Trophoblast cell (in vitro differentiated cells and primary cell): ENCODE measurements around the gene CCDC192.

Source experiments
- DNase-seq, 2 donors: peaks; one replicate each; pipeline ENCODE4 v3.0.0-alpha.2; 2016
- H2AFZ ChIP-seq: 2 replicates; pipeline ENCODE4 v1.6.1; 2013; ENCODE audit warnings: low read length, moderate library complexity, mild to moderate bottlenecking; ENCODE audit not compliant: insufficient read depth, poor library complexity
- H2AK5ac ChIP-seq: 2 replicates; pipeline ENCODE4 v1.6.1; 2013; ENCODE audit warnings: mild to moderate bottlenecking, low read length
- H2BK120ac ChIP-seq: 2 replicates; pipeline ENCODE4 v1.6.1; 2013; ENCODE audit warnings: low read length, mild to moderate bottlenecking, moderate library complexity; ENCODE audit not compliant: insufficient read depth, poor library complexity
- H2BK12ac ChIP-seq: 2 replicates; pipeline ENCODE4 v1.6.1; 2013; ENCODE audit warnings: mild to moderate bottlenecking, low read length, moderate library complexity
- H2BK5ac ChIP-seq: 2 replicates; pipeline ENCODE4 v1.6.1; 2013; ENCODE audit warnings: low read length, low read depth, moderate library complexity, mild to moderate bottlenecking; ENCODE audit not compliant: poor library complexity
- H3K14ac ChIP-seq: 2 replicates; pipeline ENCODE4 v1.6.1; 2013; ENCODE audit warnings: mild to moderate bottlenecking, low read length
- H3K18ac ChIP-seq: 2 replicates; pipeline ENCODE4 v1.6.1; 2013; ENCODE audit warnings: mild to moderate bottlenecking, low read length
- H3K23ac ChIP-seq: 2 replicates; pipeline ENCODE4 v1.6.1; 2013; ENCODE audit warnings: low read length
- H3K27ac ChIP-seq: 2 replicates; pipeline ENCODE4 v1.5.1; 2013; ENCODE audit warnings: low read depth, mild to moderate bottlenecking, inconsistent platforms, low read length, moderate library complexity
- H3K27me3 ChIP-seq: 2 replicates; pipeline ENCODE4 v1.6.1; 2013; ENCODE audit warnings: inconsistent platforms, mild to moderate bottlenecking, low read length, moderate library complexity; ENCODE audit not compliant: insufficient read depth
- H3K36me3 ChIP-seq, 2 experiments: 1 replicate in 1 of 2; 2 replicates in 1 of 2; pipeline ENCODE4 v1.6.1; 2013; ENCODE audit warnings: low read length in 2 of 2, mild to moderate bottlenecking in 2 of 2, moderate library complexity in 1 of 2; ENCODE audit not compliant: insufficient read depth in 2 of 2, control insufficient read depth in 1 of 2
- H3K4ac ChIP-seq: 2 replicates; pipeline ENCODE4 v1.6.1; 2013; ENCODE audit warnings: low read depth, mild to moderate bottlenecking, low read length, moderate library complexity
- H3K4me1 ChIP-seq, 2 experiments: 1 replicate in 1 of 2; 2 replicates in 1 of 2; pipeline ENCODE4 v1.6.1; 2013; ENCODE audit warnings: low read length in 2 of 2, mild to moderate bottlenecking in 2 of 2, moderate library complexity in 1 of 2; ENCODE audit not compliant: insufficient read depth in 2 of 2, control insufficient read depth in 1 of 2
- H3K4me2 ChIP-seq: 2 replicates; pipeline ENCODE4 v1.6.1; 2013; ENCODE audit warnings: inconsistent platforms, mild to moderate bottlenecking, low read length, moderate library complexity
- H3K4me3 ChIP-seq: 2 replicates; pipeline ENCODE4 v1.5.1; 2013; ENCODE audit warnings: mild to moderate bottlenecking, low read depth, low read length, inconsistent platforms
- H3K79me1 ChIP-seq: one replicate; pipeline ENCODE4 v1.6.1; 2013; ENCODE audit warnings: low read length
- H3K79me2 ChIP-seq: 2 replicates; pipeline ENCODE4 v1.6.1; 2013; ENCODE audit warnings: low read length, mild to moderate bottlenecking; ENCODE audit not compliant: control insufficient read depth, insufficient read depth, poor library complexity
- H3K9ac ChIP-seq: 2 replicates; pipeline ENCODE4 v1.6.1; 2013; ENCODE audit warnings: mild to moderate bottlenecking, low read length
- H3K9me3 ChIP-seq: 2 replicates; pipeline ENCODE4 v1.6.1; 2013; ENCODE audit warnings: low read depth, mild to moderate bottlenecking, control low read depth, inconsistent platforms, low read length; ENCODE audit not compliant: insufficient read depth
- H4K12ac ChIP-seq: 2 replicates; pipeline ENCODE4 v1.6.1; 2013; ENCODE audit warnings: low read depth, mild to moderate bottlenecking, low read length, moderate library complexity
- H4K8ac ChIP-seq: 2 replicates; pipeline ENCODE4 v1.6.1; 2013; ENCODE audit warnings: low read depth, mild to moderate bottlenecking, low read length, moderate library complexity
- H4K91ac ChIP-seq: one replicate; pipeline ENCODE4 v1.6.1; 2013; ENCODE audit warnings: low read depth, mild to moderate bottlenecking, low read length, moderate library complexity
- WGBS: extraction: QIAGEN DNeasy Blood & Tissue Kit; methylation state at CpG from one replicate; pipeline ENCODE4 v1.1.7; 2013; ENCODE audit warnings: missing lambda C conversion rate; ENCODE audit not compliant: insufficient read length, insufficient coverage; ENCODE audit errors: extremely low coverage; 5-methylcytosine and 5-hydroxymethylcytosine counted together

The CCDC192 gene

DNA sequence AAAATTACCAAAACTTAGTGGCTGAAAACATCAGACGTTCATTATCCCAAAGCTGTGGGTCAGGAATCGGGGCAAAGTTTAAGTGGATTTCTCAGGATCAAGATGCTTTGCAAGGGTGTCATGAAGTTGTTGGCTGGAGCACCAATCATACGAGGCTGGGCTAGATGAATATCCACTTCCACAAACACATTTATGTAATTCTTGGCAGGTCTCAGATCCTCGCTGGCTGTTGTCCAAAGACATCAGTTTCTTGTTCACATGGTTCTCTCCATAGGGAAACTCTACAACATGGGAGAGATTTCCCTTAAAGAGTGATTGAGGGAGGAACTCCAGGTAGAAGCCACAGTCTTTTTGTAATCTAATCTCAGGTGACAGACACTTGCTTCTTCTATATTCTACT, 20.2 kb upstream of the CCDC192 start:
- DNase-seq: no peak
- H3K79me1 ChIP-seq: no peaks in the 10 kb centered on the region
- no peak overlapping the region for H2BK5ac ChIP-seq
- H3K36me3 ChIP-seq: no peaks in the 10 kb centered on the region
- H3K4me2 ChIP-seq: no peak overlapping the region
- no peak overlapping the region for H4K91ac ChIP-seq
- H4K8ac ChIP-seq: no peak overlapping the region
- no peak overlapping the region for H3K14ac ChIP-seq
- no CpG with 5 or more reads among the region's 4 CpGs for WGBS
- H2AK5ac ChIP-seq: no peak overlapping the region
- H3K79me2 ChIP-seq: no peaks in the 10 kb centered on the region
- H3K9me3 ChIP-seq: no peaks in the 10 kb centered on the region
- H2AFZ ChIP-seq: no peak overlapping the region
- no peak overlapping the region for H2BK120ac ChIP-seq
- H3K4ac ChIP-seq: no peak overlapping the region
- no peak overlapping the region for H3K27ac ChIP-seq
- H2BK12ac ChIP-seq: no peak overlapping the region
- H4K12ac ChIP-seq: no peak overlapping the region
- no peak overlapping the region for H3K9ac ChIP-seq
- no peak overlapping the region for H3K4me3 ChIP-seq
- H3K27me3 ChIP-seq: no peaks in the 10 kb centered on the region
- no peaks in the 10 kb centered on the region for H3K4me1 ChIP-seq
- no peak overlapping the region for H3K23ac ChIP-seq
- H3K18ac ChIP-seq: no peak overlapping the region

DNA sequence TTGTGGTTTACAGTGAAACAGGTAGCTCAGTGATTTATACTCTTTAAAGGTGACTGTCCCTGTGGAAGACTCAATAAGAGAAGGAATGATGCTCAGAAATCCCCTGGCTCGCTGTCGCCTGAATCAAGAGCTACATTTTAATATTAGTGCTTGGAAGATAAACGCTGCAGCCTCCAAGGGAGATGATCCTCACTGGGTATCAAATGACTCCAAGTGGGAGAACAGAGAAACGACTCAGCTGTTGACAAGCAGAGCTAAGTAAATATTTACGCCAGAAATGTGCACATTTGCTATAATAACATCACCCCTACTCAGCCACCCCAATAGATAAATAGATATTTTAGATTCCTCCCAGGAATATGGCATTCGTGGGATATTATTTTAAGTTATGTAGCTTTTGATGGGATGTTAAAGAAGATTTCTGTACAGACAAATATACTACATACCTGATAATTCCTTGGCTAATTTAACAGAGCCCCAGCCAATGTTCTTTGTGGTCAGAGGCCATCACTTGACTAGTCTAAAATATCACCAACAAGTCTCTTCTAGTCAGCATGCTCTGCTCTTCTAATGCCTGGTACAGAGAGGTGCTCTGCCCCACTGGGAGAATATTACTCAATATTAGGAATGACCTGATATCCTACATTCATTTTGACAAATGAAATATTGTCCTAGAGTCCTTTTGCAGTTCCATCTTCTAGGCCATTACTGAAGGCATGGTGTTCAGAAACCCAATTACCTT, 18.3 kb upstream of the CCDC192 start:
- H2AFZ ChIP-seq: no peak overlapping the region
- WGBS: no CpG with 5 or more reads among the region's 6 CpGs
- H3K14ac ChIP-seq: no peak overlapping the region
- H3K9ac ChIP-seq: no peak overlapping the region
- H3K23ac ChIP-seq: no peak overlapping the region
- no peak overlapping the region for H2BK5ac ChIP-seq
- DNase-seq: no peak
- H2BK12ac ChIP-seq: no peak overlapping the region
- H3K27ac ChIP-seq: no peak overlapping the region
- no peak overlapping the region for H4K91ac ChIP-seq
- no peak overlapping the region for H2AK5ac ChIP-seq
- no peaks in the 10 kb centered on the region for H3K27me3 ChIP-seq
- no peak overlapping the region for H3K4ac ChIP-seq
- no peak overlapping the region for H3K18ac ChIP-seq
- no peak overlapping the region for H4K8ac ChIP-seq
- H3K4me1 ChIP-seq: no peaks in the 10 kb centered on the region
- no peaks in the 10 kb centered on the region for H3K79me1 ChIP-seq
- no peak overlapping the region for H2BK120ac ChIP-seq
- no peak overlapping the region for H3K4me2 ChIP-seq
- H4K12ac ChIP-seq: no peak overlapping the region
- H3K79me2 ChIP-seq: no peaks in the 10 kb centered on the region
- H3K4me3 ChIP-seq: no peak overlapping the region
- no peaks in the 10 kb centered on the region for H3K36me3 ChIP-seq
- no peaks in the 10 kb centered on the region for H3K9me3 ChIP-seq

- Histone ChIP-seq H4K91ac (no peak overlapping the region), H3K4me2 (no peak overlapping the region), H3K4ac (no peak overlapping the region), H3K36me3 (no peaks in the 10 kb centered on the region), H2AFZ (no peak overlapping the region), H3K4me1 (no peaks in the 10 kb centered on the region), H3K9ac (no peak overlapping the region), H4K12ac (no peak overlapping the region), H3K18ac (no peak overlapping the region), H3K79me2 (no peaks in the 10 kb centered on the region), H2AK5ac (no peak overlapping the region), H3K27me3 (no peaks in the 10 kb centered on the region), H3K23ac (no peak overlapping the region), H3K14ac (no peak overlapping the region), H3K4me3 (no peak overlapping the region), H2BK12ac (no peak overlapping the region), H2BK120ac (no peak overlapping the region), H2BK5ac (no peak overlapping the region), H3K79me1 (no peaks in the 10 kb centered on the region), H3K27ac (no peak overlapping the region), H3K9me3 (no peaks in the 10 kb centered on the region), H4K8ac (no peak overlapping the region)
- WGBS: no CpG with 5 or more reads among the region's 2 CpGs
- no peak for DNase-seq
Measured at GRCh38 chr5:127685662-127686061, 17.5 kb upstream of the CCDC192 start.

- no peak overlapping the region for H2BK120ac ChIP-seq
- no peaks in the 10 kb centered on the region for H3K79me1 ChIP-seq
- H3K4me1 ChIP-seq: no peaks in the 10 kb centered on the region
- H3K4me2 ChIP-seq: no peak overlapping the region
- no peak for DNase-seq
- H2AFZ ChIP-seq: no peak overlapping the region
- H3K27me3 ChIP-seq: no peaks in the 10 kb centered on the region
- H4K12ac ChIP-seq: no peak overlapping the region
- no peak overlapping the region for H3K27ac ChIP-seq
- H3K18ac ChIP-seq: no peak overlapping the region
- H2BK5ac ChIP-seq: no peak overlapping the region
- H3K9ac ChIP-seq: no peak overlapping the region
- H3K36me3 ChIP-seq: no peaks in the 10 kb centered on the region
- H3K79me2 ChIP-seq: no peaks in the 10 kb centered on the region
- H4K8ac ChIP-seq: no peak overlapping the region
- no peak overlapping the region for H3K4me3 ChIP-seq
- H2AK5ac ChIP-seq: no peak overlapping the region
- no peak overlapping the region for H3K23ac ChIP-seq
- H3K9me3 ChIP-seq: no peaks in the 10 kb centered on the region
- H3K14ac ChIP-seq: no peak overlapping the region
- H3K4ac ChIP-seq: no peak overlapping the region
- H4K91ac ChIP-seq: no peak overlapping the region
- H2BK12ac ChIP-seq: no peak overlapping the region
Measured at GRCh38 chr5:127686424-127686823, 16.8 kb upstream of the CCDC192 start.
